SH-SY5Y (cell line): ENCODE results near the gene CDR2.

Source experiments
- GATA2 ChIP-seq: IDR thresholded peaks from 2 replicates; pipeline ENCODE4 v1.6.1; 2011; ENCODE audit warnings: mild to moderate bottlenecking, low read depth, low read length
- GATA3 ChIP-seq: IDR thresholded peaks from 2 replicates; pipeline ENCODE4 v1.6.1; 2011; ENCODE audit warnings: low read depth, mild to moderate bottlenecking, low read length, moderate library complexity

DNA sequence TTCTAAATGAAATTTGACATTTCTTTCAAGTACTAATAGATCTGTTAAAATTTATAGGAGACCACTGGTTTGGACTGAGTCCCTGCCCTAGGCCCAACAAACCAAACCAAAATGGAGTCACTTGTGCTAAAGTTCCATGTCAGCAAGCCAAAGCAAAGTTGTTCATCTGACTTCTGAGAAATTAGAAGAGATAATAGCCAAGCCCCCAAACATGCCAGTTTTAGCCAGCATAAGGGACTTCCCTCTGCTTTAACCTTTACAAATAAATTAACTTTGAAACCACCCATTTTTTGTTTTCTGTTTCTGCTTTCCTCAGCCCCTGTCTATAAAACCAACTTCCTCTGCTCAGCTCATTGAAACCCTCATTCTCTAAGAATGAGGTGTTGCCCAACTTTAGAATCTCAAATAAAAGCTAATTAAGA is 18.9 kb downstream of the CDR2 start:
- TF ChIP-seq GATA3: no peak
- TF ChIP-seq GATA2: no peak
